WI38 (cell line): ENCODE results near the gene ACKR3.

Experiments used
- H3K4me3 ChIP-seq: 2 replicates; pipeline ENCODE4 v1.5.1; 2011; ENCODE audit warnings: low read depth, mild to moderate bottlenecking, control low read depth, low read length
- TF ChIP-seq, protein P1 (sequence below): IDR thresholded peaks from 2 replicates; pipeline ENCODE4 v1.5.1; 2012; ENCODE audit warnings: low read depth, mild to moderate bottlenecking, control low read depth, low read length

ACKR3 gene

DNA sequence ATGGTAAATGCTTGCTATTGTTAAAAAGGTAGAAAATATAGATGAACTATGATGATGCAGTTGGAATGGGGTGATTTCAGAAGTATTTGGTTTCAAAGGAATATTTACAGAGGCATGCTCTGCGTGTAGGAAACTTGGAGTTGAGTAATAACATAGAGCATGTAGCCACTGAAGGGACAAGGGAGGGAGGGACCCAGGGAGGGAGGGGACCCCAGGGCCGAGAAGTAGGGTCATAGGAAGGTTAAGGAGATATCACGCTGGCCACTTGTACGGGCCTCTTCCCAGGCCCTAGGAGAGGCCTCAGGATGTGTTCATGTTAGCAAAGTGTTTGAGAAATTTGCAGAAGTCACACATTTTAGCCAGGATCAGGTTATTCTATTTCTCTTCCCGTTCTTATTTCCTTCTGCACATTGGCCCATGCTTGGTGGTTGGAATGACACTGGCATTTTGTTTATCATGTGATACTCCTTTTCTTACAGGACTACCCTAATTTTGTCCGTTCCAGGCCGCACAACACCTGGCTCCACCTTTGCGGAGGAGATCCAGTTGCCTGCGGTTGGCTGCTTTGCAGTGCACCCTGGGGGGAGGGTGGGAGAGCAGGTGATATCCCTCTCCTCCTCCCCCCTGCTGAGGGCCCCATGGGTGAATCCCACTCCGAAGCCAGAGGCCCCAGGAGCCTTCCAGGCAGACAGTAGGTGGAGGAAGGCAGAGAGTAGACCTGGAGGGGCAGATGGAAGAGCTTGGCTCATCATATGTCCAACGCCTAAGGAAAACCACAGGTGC lies 16.9 kb upstream of the ACKR3 start:
- H3K4me3 ChIP-seq: no peak overlapping the region
- TF ChIP-seq, protein P1, sequence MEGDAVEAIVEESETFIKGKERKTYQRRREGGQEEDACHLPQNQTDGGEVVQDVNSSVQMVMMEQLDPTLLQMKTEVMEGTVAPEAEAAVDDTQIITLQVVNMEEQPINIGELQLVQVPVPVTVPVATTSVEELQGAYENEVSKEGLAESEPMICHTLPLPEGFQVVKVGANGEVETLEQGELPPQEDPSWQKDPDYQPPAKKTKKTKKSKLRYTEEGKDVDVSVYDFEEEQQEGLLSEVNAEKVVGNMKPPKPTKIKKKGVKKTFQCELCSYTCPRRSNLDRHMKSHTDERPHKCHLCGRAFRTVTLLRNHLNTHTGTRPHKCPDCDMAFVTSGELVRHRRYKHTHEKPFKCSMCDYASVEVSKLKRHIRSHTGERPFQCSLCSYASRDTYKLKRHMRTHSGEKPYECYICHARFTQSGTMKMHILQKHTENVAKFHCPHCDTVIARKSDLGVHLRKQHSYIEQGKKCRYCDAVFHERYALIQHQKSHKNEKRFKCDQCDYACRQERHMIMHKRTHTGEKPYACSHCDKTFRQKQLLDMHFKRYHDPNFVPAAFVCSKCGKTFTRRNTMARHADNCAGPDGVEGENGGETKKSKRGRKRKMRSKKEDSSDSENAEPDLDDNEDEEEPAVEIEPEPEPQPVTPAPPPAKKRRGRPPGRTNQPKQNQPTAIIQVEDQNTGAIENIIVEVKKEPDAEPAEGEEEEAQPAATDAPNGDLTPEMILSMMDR: no peak

DNA sequence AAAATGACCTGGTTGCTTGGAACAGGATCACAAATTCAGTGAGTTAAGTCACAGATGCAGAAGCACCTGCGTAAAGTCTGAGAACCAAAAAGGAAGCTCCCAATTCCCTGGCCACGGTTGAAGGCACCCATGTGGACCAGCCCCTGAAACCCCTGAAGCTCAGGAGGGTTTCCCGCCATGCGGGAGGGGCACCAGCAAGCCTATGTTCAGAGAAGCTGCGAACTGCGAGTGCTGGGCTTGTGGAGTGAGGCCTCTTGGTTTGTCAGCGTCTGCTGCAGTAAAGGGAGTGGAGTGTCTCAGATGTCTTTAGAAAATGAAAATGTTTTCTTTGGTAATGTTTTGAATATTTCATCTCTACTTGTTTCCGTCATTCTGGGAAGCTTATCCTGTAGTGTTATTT lies 16.1 kb upstream of the ACKR3 start:
- TF ChIP-seq, protein P1: no peak
- no peak overlapping the region for H3K4me3 ChIP-seq

DNA sequence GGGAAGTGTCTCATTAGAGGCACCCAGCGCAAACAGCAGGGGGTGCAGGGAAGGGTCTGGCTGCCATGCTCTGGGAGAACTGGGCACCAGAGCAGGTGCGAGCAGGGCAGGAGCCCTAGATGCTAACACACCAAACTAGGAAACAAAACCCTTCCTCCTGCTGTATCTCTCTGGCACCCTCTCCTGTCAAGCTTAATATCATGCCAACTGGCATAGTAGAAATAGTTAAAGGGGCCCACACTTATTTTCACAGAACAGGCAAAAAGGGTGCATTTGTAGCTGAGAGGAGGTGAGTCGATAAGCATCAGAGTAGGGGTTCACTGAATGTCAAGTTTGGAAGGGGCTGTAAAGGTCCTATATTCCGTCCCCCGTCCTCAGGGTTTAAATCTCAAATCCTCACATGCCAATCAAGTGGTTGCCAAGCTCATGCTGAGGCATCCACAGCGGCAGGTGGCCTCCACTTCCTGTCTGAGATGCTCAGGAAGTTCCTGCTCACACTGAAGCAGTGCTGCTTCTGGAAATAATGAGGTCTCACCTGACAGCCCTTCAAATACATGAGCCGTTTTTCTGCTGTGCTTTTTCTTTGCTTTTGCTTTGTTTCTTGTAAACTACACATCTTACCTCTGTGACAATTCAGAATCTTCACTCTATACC lies 14.9 kb upstream of the ACKR3 start:
- H3K4me3 ChIP-seq: no peak overlapping the region
- TF ChIP-seq, protein P1: no peak

DNA sequence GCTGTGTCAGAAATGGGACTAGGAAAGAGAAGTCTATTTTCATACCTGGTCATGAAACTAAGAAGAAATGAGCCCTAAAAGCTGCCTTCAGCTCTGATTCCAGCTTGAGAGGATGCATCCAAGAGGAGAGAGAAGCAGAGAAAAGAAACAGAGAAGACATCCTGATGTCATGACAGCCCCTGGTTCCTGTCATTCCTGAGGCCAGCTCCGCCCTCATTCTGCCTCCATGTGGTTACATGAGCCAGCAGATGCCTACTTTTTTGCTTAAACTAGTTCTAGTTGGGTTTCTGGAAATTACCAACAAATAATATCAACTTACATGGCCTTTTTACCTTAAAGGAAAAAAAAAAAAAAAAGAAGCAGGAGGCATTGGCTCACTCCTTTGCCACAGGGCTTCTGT lies 14.1 kb upstream of the ACKR3 start:
- H3K4me3 ChIP-seq: no peak overlapping the region
- TF ChIP-seq, protein P1: no peak

DNA sequence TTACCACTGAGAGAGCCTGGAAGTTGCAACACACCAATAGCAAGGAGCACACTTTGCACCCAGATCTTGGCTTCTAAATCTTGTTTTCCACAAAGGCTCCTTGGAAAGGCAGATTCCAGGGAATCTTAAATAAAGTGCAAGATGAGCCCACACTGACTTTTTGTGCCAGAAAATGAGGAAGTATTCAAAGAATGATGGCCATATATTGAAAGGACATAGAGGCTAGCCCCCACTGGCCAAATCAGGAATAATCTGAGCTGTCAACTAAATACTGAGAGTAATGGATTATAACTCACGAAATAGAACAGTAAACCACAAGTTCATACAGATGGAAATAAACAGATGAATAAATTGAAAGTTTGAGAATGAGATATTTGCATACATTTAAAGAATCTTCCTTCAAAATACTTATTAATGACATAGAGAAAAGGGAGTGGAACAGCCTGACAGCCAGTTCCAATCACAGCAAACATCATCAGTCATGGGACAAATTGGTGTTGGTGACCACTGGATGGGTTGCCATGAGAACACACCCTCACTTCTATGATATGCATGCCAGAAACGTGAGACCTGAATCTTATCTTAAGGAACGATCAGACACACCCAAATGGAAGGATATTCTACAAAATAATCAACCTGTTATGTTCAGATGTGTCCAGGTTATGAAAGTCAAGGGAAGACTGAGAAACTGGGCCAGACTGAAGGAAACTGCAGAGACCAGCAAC lies 12.2 kb upstream of the ACKR3 start:
- TF ChIP-seq, protein P1: no peak
- H3K4me3 ChIP-seq: no peak overlapping the region

DNA sequence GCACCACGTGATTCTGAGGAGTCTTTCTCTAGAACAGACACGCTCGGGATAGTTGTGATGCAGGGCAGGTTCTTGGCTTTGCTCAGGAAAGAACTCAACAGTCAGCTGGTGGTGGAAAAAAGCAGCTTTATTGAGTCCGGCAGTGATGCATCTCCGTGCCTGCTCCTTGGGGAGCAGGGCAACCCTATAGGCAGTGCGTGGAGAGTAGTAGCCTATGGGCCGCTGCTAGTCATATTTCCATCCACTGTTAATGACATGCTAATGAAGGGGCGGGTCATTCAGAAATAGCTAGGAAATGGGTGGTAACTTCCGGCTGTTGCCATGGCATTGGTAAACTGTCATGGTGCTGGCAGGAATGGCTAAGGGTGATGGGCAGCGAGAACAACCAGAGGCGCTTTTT lies 11.6 kb upstream of the ACKR3 start:
- H3K4me3 ChIP-seq: no peak overlapping the region
- TF ChIP-seq, protein P1: no peak
